ENCODE measurements around the gene SNX27.
A peak's percentile ranks its signal among the peaks of the same experiment; 100 is the strongest.
"Not testable (repeated sequence)": the region's sequence is repeated elsewhere in the genome, so short reads cannot be mapped to it uniquely, and the experiment has no call there.

The SNX27 gene

GRCh38 chr1:151720125-151720524, 108.3 kb downstream of the SNX27 start:
- DNase-seq (ENCODE audit: low read depth in 2 of 3, low spot score in 2 of 3), result no peak

GRCh38 chr1:151720554-151720953, 108.7 kb downstream of the SNX27 start:
- DNase-seq (ENCODE audit: low read depth in 2 of 3, low spot score in 2 of 3), result no peak

- DNase-seq (ENCODE audit: low read depth in 2 of 3, low spot score in 2 of 3), result peak in 1 of 3 experiments; percentile 18
Observed at GRCh38 chr1:151720974-151721787, 109.3 kb downstream of the SNX27 start, which contains the start of gene RIIAD1. Gene RIIAD1 (plus strand): TSS chr1:151721522. CDS start chr1:151721537, 15 bp downstream.

GRCh38 chr1:151721788-151722510, 110.1 kb downstream of the SNX27 start:
- no peak for DNase-seq (ENCODE audit: low read depth in 2 of 3, low spot score in 2 of 3)

GRCh38 chr1:151723726-151724370, 112.0 kb downstream of the SNX27 start:
- DNase-seq (ENCODE audit: low read depth in 2 of 3, low spot score in 2 of 3), result no peak

- no peak for DNase-seq (ENCODE audit: low read depth in 2 of 3, low spot score in 2 of 3)
Observed at GRCh38 chr1:151728151-151729054, 116.6 kb downstream of the SNX27 start.

- DNase-seq (ENCODE audit: low read depth in 2 of 3, low spot score in 2 of 3), result no peak
Observed at GRCh38 chr1:151729157-151729965, 117.5 kb downstream of the SNX27 start.

GRCh38 chr1:151729966-151730291, 118.1 kb downstream of the SNX27 start:
- no peak for DNase-seq (ENCODE audit: low read depth in 2 of 3, low spot score in 2 of 3)

- no peak for DNase-seq (ENCODE audit: low read depth in 2 of 3, low spot score in 2 of 3)
Observed at GRCh38 chr1:151733126-151733525, 121.3 kb downstream of the SNX27 start.

GRCh38 chr1:151733995-151734394, 122.1 kb downstream of the SNX27 start:
- not testable (repeated sequence) for DNase-seq (ENCODE audit: low read depth in 2 of 3, low spot score in 2 of 3)

- DNase-seq (ENCODE audit: low read depth in 2 of 3, low spot score in 2 of 3), result no peak
Observed at GRCh38 chr1:151737026-151737425, 125.2 kb downstream of the SNX27 start.

- DNase-seq (ENCODE audit: low read depth in 2 of 3, low spot score in 2 of 3), result no peak
Observed at GRCh38 chr1:151737479-151737878, 125.6 kb downstream of the SNX27 start.

GRCh38 chr1:151739590-151740355, 127.9 kb downstream of the SNX27 start:
- no peak for DNase-seq (ENCODE audit: low read depth in 2 of 3, low spot score in 2 of 3)

- DNase-seq (ENCODE audit: low read depth in 2 of 3, low spot score in 2 of 3), result no peak
Observed at GRCh38 chr1:151741516-151741915, 129.7 kb downstream of the SNX27 start.

Measured in activated CD8-positive, alpha-beta memory T cell treated with anti-CD3 and anti-CD28 coated beads for 48 hours (primary cell).